Raji (cell line): ENCODE results near the gene DIDO1.
A peak's percentile ranks its signal among the peaks of the same experiment; 100 is the strongest.

ENCODE experiments used
- POLR2A ChIP-seq: IDR thresholded peaks from 2 replicates; pipeline ENCODE4 v1.6.1; 2011; ENCODE audit warnings: low read depth, low read length, control low read depth; ENCODE audit not compliant: insufficient read depth

The DIDO1 gene

GRCh38 chr20:62876501-62876901 is 49.8 kb downstream of the DIDO1 start:
- TF ChIP-seq POLR2A, result no peak

- no peak for TF ChIP-seq POLR2A
Measured at GRCh38 chr20:62875419-62876361, 50.6 kb downstream of the DIDO1 start.

DNA sequence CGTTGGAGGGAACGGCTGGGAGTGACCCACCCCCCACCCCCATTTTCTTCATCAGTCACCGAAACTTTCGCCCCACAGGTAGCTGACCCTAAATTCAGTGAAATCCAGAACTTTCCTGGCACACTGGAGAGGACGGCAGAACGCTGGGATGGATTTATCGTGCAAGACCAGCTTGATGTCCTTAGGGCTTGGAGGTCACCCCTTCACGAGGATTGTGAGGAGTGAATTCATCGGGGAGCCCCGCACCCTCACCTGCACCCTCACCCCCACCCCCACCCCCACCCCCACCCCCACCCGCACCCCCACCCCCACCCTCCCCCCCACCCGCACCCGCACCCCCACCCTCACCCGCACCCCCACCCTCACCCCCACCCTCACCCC is 51.4 kb downstream of the DIDO1 start:
- no peak for TF ChIP-seq POLR2A

DNA sequence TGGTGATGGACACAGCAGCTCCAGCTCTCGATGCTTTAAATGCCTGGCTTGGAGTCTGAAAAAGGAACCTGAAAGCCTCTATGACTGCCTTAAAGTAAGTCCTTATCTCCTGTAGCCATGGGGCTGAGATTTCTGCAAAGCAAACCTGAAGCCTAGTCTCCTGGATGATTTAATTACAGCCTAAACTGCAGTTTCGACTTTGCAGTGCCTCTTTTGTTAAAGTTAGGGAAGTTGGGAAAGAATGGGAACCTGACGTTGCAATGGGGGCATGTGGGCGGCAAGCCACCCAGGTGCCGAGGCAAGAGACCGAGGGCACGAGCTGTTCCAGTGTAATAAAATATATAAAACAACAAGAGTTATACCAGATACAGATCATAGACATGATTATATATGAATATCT is 53.0 kb downstream of the DIDO1 start:
- TF ChIP-seq POLR2A, result no peak

GRCh38 chr20:62872862-62873261 is 53.4 kb downstream of the DIDO1 start:
- no peak for TF ChIP-seq POLR2A

DNA sequence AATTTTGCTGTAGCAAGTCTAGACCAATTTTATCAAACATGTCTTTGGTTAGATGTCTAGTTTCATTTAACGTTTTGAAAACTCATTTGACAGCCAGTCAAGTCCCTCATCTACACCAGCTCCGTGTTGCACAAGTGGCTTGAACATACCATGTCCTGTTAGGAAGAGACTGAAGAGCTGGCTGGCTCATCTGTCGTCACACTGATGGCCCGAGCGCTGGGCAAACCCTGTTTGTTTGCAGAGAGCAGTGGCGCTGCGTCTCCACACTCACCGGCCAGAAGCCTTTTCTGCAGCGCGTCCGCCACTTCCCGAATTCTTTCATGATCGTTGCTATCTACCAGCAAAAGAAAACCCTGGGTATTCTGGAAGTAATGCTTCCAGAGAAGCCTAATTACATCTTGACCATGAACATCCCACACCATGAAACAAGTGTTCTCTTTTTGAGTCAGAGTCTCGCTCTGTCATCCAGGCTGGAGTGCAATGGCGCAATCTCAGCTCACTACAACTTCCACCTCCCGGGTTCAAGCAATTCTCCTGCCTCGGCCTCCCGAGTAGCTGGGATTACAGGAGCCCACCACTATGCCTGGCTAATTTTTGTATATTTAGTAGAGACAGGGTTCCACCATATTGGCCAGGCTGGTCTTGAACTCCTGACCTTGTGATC is 54.0 kb downstream of the DIDO1 start:
- no peak for TF ChIP-seq POLR2A

DNA sequence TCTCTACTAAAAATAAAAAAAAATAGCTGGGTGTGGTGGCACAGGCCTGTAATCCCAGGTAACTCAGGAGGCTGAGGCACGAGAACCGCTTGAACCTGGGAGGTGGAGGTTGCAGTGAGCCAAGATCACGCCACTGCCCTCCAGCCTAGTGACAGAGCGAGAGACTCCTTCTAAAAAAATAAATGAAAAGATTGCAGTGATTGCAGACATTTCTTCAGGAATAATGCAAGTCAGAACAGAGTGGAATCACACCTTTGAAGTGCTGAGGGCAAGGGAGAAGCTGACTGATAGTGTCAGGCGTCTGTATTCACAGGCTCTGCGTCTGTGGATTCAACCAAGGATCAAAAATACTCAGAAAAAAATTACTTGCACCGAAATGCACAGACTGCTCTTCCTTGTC is 62.1 kb downstream of the DIDO1 start:
- no peak for TF ChIP-seq POLR2A

- peak; percentile 41; the same call in 1 of the 2 replicates for TF ChIP-seq POLR2A
Measured at GRCh38 chr20:62861726-62862336, 64.5 kb downstream of the DIDO1 start, which contains the start of gene TCFL5. Gene TCFL5, minus strand, starts transcription at chr20:62861822. Its CDS starts 152 bp downstream, at chr20:62861670.

DNA sequence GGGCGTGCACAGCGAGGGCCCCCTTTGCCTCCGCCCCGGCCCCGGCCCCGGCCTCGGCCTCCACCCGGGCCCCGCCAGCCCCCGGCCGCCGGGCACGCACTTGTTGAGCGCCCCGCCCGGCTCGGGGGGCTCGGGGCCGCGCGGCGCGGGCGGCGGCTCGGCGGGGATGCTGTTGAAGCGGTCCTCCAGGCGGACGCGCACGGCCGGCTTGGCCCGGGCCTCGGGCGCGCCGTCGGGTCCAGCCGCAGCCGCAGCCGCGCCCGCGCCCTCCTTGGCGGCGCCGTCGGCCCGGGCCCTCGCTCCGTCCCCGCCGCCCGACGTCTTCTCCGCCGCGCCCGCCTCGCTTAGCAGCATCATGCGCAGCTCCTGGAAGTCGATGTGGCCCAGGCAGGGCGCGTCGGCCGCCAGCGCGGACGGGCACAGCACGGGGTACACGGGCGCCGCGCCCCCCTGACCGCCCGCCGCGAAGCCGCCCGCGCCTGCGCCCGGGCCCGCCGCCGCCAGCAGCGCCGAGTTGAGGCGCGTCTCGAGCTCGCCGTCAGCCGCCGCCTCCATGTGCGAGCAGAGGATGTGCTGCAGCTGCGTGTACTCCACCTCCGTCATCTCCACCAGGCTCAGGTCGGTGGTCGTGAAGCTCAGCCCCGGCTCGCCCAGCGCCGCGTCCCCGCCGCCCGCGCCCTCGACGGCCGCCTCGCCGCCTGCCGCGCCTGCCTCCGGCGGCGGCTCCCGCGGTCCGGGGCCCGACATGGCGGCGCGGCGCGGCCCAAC is 65.2 kb downstream of the DIDO1 start:
- no peak for TF ChIP-seq POLR2A

- TF ChIP-seq POLR2A, result no peak
Measured at GRCh38 chr20:62860391-62860923, 65.8 kb downstream of the DIDO1 start.

DNA sequence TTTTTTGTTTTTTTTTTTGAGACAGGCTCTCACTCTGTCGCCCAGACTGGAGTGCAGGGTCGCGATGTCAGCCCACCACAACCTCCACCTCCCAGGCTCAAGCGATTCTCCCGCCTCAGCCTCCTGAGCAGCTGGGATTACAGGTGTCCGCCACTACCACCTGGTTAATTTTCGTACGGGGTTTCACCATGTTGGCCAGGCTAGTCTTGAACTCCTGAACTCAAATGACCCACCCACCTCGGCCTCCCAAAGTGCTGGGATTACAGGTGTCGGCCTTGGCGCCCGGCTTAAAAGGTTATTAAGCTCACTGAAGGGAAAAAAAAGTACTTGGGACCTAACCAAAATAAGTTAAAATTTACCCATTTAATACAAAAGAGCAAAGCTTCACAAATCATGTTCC is 66.6 kb downstream of the DIDO1 start:
- TF ChIP-seq POLR2A, result no peak

- no peak for TF ChIP-seq POLR2A
Measured at GRCh38 chr20:62858058-62858830, 68.1 kb downstream of the DIDO1 start.

- no peak for TF ChIP-seq POLR2A
Measured at GRCh38 chr20:62856931-62857619, 69.2 kb downstream of the DIDO1 start.
